ENCODE measurements around the gene KLHL29. TPM values are rescaled to one million over a fixed set of nuclear protein-coding genes. Genes with fewer than 3 reads are reported as not detected.

Gene KLHL29
- total and polyA plus RNA-seq, 2 donors (not counting 3 experiments of a cell fraction or from before 2014, with no cell fraction given) = 4.6 to 12.7 TPM

GRCh38 chr2:23476786-23477185 is 91.8 kb downstream of the KLHL29 start:
- no peaks in the 10 kb centered on the region for H3K36me3 ChIP-seq (ENCODE audit: control insufficient read depth in 2 of 2, extremely low read depth in 1 of 2, insufficient read depth in 2 of 2, low read length in 2 of 2)
- H3K9ac ChIP-seq (replicated peaks; ENCODE audit: extremely low read depth, insufficient read depth, low read length) = no peak overlapping the region
- no peaks in the 10 kb centered on the region for H4K20me1 ChIP-seq (replicated peaks; ENCODE audit: control insufficient read depth, extremely low read depth, insufficient read depth, low read length)
- H3K9me1 ChIP-seq (replicated peaks; ENCODE audit: control insufficient read depth, extremely low read depth, insufficient read depth, low read length) = no peaks in the 10 kb centered on the region
- no peak for DNase-seq (ENCODE audit: low read depth, low spot score)
- H3K27me3 ChIP-seq (ENCODE audit: control insufficient read depth in 2 of 2, insufficient read depth in 2 of 2, low read length in 2 of 2) = no peaks in the 10 kb centered on the region
- FAIRE-seq = no peak
- TF ChIP-seq, protein P1, sequence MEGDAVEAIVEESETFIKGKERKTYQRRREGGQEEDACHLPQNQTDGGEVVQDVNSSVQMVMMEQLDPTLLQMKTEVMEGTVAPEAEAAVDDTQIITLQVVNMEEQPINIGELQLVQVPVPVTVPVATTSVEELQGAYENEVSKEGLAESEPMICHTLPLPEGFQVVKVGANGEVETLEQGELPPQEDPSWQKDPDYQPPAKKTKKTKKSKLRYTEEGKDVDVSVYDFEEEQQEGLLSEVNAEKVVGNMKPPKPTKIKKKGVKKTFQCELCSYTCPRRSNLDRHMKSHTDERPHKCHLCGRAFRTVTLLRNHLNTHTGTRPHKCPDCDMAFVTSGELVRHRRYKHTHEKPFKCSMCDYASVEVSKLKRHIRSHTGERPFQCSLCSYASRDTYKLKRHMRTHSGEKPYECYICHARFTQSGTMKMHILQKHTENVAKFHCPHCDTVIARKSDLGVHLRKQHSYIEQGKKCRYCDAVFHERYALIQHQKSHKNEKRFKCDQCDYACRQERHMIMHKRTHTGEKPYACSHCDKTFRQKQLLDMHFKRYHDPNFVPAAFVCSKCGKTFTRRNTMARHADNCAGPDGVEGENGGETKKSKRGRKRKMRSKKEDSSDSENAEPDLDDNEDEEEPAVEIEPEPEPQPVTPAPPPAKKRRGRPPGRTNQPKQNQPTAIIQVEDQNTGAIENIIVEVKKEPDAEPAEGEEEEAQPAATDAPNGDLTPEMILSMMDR (IDR thresholded peaks at IDR 0.05; ENCODE audit: extremely low read depth in 1 of 2, insufficient read depth in 1 of 2, low read depth in 1 of 2, low read length in 2 of 2) = no peak
- TF ChIP-seq GATA2 (IDR thresholded peaks at IDR 0.05; ENCODE audit: insufficient read depth, insufficient read length, low read depth, low read length) (no peak), POLR2A (IDR thresholded peaks at IDR 0.05; ENCODE audit: low read depth, low read length) (no peak), MYC (IDR thresholded peaks at IDR 0.05; ENCODE audit: low read depth, low read length) (no peak)
- ChIA-PET POLR2A (no interaction called here), CTCF (interaction anchor here (1.9 kb wide), 1 partner anchor 13 kb away, joined by 4 read pairs; no protein-coding TSS in a partner anchor)
- BruUV-seq (replicated peaks) = no TSS peak
- no peak overlapping the region for H3K4me2 ChIP-seq (ENCODE audit: insufficient read depth, low read length)
- H3K79me2 ChIP-seq (ENCODE audit: control insufficient read depth, insufficient read depth, low read length) = no peaks in the 10 kb centered on the region
- dilution Hi-C loops (cut with MboI; ENCODE audit: extremely low pct_ligation_motif_present, low sequenced_read_pairs) (no loop called here), intact Hi-C loops (cut with micrococcal nuclease) (no loop called here)
- H3K9me3 ChIP-seq (replicated peaks; ENCODE audit: control insufficient read depth, insufficient read depth, low read length) = no peaks in the 10 kb centered on the region
- H2AFZ ChIP-seq (ENCODE audit: low read depth, low read length) = no peak overlapping the region
- no peak overlapping the region for H3K27ac ChIP-seq (ENCODE audit: insufficient read depth, low read depth, low read length)
- H3K4me3 ChIP-seq (replicated peaks in 1 of 3; ENCODE audit: insufficient read depth in 1 of 3, low read depth in 1 of 3, low read length in 3 of 3) = no peak overlapping the region
- H3K4me1 ChIP-seq (ENCODE audit: control insufficient read depth, extremely low read depth, insufficient read depth, low read length) = no peaks in the 10 kb centered on the region

- no peaks in the 10 kb centered on the region for H3K27me3 ChIP-seq (ENCODE audit: control insufficient read depth in 2 of 2, insufficient read depth in 2 of 2, low read length in 2 of 2)
- no peaks in the 10 kb centered on the region for H4K20me1 ChIP-seq (replicated peaks; ENCODE audit: control insufficient read depth, extremely low read depth, insufficient read depth, low read length)
- DNase-seq (ENCODE audit: low read depth, low spot score) (no peak), FAIRE-seq (no peak)
- no peaks in the 10 kb centered on the region for H3K36me3 ChIP-seq (ENCODE audit: control insufficient read depth in 2 of 2, extremely low read depth in 1 of 2, insufficient read depth in 2 of 2, low read length in 2 of 2)
- dilution Hi-C loops (cut with MboI; ENCODE audit: extremely low pct_ligation_motif_present, low sequenced_read_pairs) = no loop called here
- TF ChIP-seq JUN (IDR thresholded peaks at IDR 0.05; ENCODE audit: borderline replicate concordance, insufficient read depth, insufficient read length, low read depth) = no peak
- H3K9me1 ChIP-seq (replicated peaks; ENCODE audit: control insufficient read depth, extremely low read depth, insufficient read depth, low read length) = no peaks in the 10 kb centered on the region
- CTCF ChIA-PET = interaction anchor here (1.9 kb wide), 1 partner anchor 12 kb away, joined by 4 read pairs; no protein-coding TSS in a partner anchor
- H3K4me2 ChIP-seq (ENCODE audit: insufficient read depth, low read length) = no peak overlapping the region
- no peaks in the 10 kb centered on the region for H3K79me2 ChIP-seq (ENCODE audit: control insufficient read depth, insufficient read depth, low read length)
- H3K4me1 ChIP-seq (ENCODE audit: control insufficient read depth, extremely low read depth, insufficient read depth, low read length) = no peaks in the 10 kb centered on the region
- H3K9me3 ChIP-seq (replicated peaks; ENCODE audit: control insufficient read depth, insufficient read depth, low read length) = no peaks in the 10 kb centered on the region
- H3K27ac ChIP-seq (ENCODE audit: insufficient read depth, low read depth, low read length) = no peak overlapping the region
- H3K4me3 ChIP-seq (replicated peaks in 1 of 3; ENCODE audit: insufficient read depth in 1 of 3, low read depth in 1 of 3, low read length in 3 of 3) = no peak overlapping the region
- intact Hi-C loops (cut with micrococcal nuclease) = no loop called here
- no TSS peak for BruUV-seq (replicated peaks)
- H2AFZ ChIP-seq (ENCODE audit: low read depth, low read length) = no peak overlapping the region
- H3K9ac ChIP-seq (replicated peaks; ENCODE audit: extremely low read depth, insufficient read depth, low read length) = no peak overlapping the region
- POLR2A ChIA-PET = no interaction called here
These were observed 92.4 kb downstream of the KLHL29 start for GRCh38 chr2:23477392-23477791.

Data from endothelial cell of umbilical vein (primary cell).